HepG2 (cell line): ENCODE measurements around the gene DIP2C. TPM values are rescaled to one million over a fixed set of nuclear protein-coding genes. Genes with fewer than 3 reads are reported as not detected.

Experiments
- CBX2 ChIP-seq, 2 experiments: fragments of 200-600 bp in 1 of 2; sonication (generic); formaldehyde crosslinking in 1 of 2; IDR thresholded peaks; 2 replicates each; pipeline versions ENCODE4 v1.7.0 to v1.8.1; 2018 to 2022; ENCODE audit warnings: low read depth in 2 of 2, low read length in 1 of 2, mild to moderate bottlenecking in 1 of 2, missing genetic modification reagents in 1 of 2
- FOXO1 ChIP-seq: sonication (generic); formaldehyde crosslinking; IDR thresholded peaks from 2 replicates; pipeline ENCODE4 v1.4.0; 2020; ENCODE audit warnings: missing genetic modification reagents
- HINFP ChIP-seq: sonication (generic); formaldehyde crosslinking; IDR thresholded peaks from 2 replicates; pipeline ENCODE4 v1.4.0; 2020; ENCODE audit warnings: low read depth, mild to moderate bottlenecking, missing genetic modification reagents
- NAIF1 ChIP-seq: sonication (generic); formaldehyde crosslinking; IDR thresholded peaks from 2 replicates; pipeline ENCODE4 v1.5.0; 2020; ENCODE audit warnings: mild to moderate bottlenecking, missing genetic modification reagents, borderline replicate concordance
- NKX3-1 ChIP-seq: sonication (generic); formaldehyde crosslinking; IDR thresholded peaks from 2 replicates; pipeline ENCODE4 v1.5.0; 2020; ENCODE audit warnings: missing genetic modification reagents
- PHF8 ChIP-seq: sonication (generic); formaldehyde crosslinking; IDR thresholded peaks from 2 replicates; pipeline ENCODE4 v1.5.0; 2020; ENCODE audit warnings: missing genetic modification reagents
- SAFB2 ChIP-seq: sonication (generic); formaldehyde crosslinking; IDR thresholded peaks from 2 replicates; pipeline ENCODE4 v1.5.1; 2020; ENCODE audit warnings: missing genetic modification reagents, low read depth, mild to moderate bottlenecking, borderline replicate concordance
- SIN3A ChIP-seq: IDR thresholded peaks from 2 replicates; pipeline ENCODE4 v1.6.1; 2011; ENCODE audit warnings: low read depth, mild to moderate bottlenecking, control low read depth, low read length, borderline replicate concordance
- ZBED4 ChIP-seq: sonication (generic); formaldehyde crosslinking; IDR thresholded peaks from 2 replicates; pipeline ENCODE4 v1.4.0; 2020; ENCODE audit warnings: missing genetic modification reagents, borderline replicate concordance
- ZFX ChIP-seq: sonication (generic); formaldehyde crosslinking; IDR thresholded peaks from 2 replicates; pipeline ENCODE4 v1.4.0; 2020; ENCODE audit warnings: mild to moderate bottlenecking, low read depth, missing genetic modification reagents, moderate library complexity
- ZNF101 ChIP-seq: sonication (generic); formaldehyde crosslinking; IDR thresholded peaks from 2 replicates; pipeline ENCODE4 v1.4.0; 2020; ENCODE audit warnings: mild to moderate bottlenecking, low read depth, missing genetic modification reagents, borderline replicate concordance
- ZNF274 ChIP-seq: sonication (generic); formaldehyde crosslinking; IDR thresholded peaks from 2 replicates; pipeline ENCODE4 v1.5.1; 2020; ENCODE audit warnings: mild to moderate bottlenecking, missing genetic modification reagents
- ZNF331 ChIP-seq: sonication (generic); formaldehyde crosslinking; IDR thresholded peaks from 2 replicates; pipeline ENCODE4 v1.4.0; 2020; ENCODE audit warnings: missing genetic modification reagents
- ZNF574 ChIP-seq: sonication (generic); formaldehyde crosslinking; IDR thresholded peaks from 2 replicates; pipeline ENCODE4 v1.4.0; 2020; ENCODE audit warnings: missing genetic modification reagents
- polyA plus RNA-seq, 8 experiments: library from polyadenylated mRNA; depleted of rRNA in 3 of 8; stranded (reverse) in 7 of 8; unstranded in 1 of 8; fragments of >200 nt; fragmentation: Illumina TruSeq in 4 of 8; extraction: Trizol in 4 of 8; gene quantifications; 2 replicates each; pipeline versions ENCODE4 v1.2.1 to v1.2.3, GENCODE V29; 2011 to 2016; ENCODE audit warnings: low read depth in 4 of 8, missing spikeins in 1 of 8, mixed read lengths in 1 of 8; ENCODE audit not compliant: insufficient read depth in 1 of 8
- total RNA-seq, 5 experiments: library from RNA; depleted of rRNA; stranded (reverse); fragments of >200 nt; fragmentation: Illumina TruSeq; extraction: Trizol; gene quantifications; 2 replicates each; pipeline ENCODE4 v1.2.3, GENCODE V29; 2016; ENCODE audit warnings: low read depth in 1 of 5
- TF ChIP-seq, protein P1 (sequence below): sonication (generic); formaldehyde crosslinking; IDR thresholded peaks from 2 replicates; pipeline ENCODE4 v1.4.0; 2020; ENCODE audit warnings: mild to moderate bottlenecking, missing genetic modification reagents
- TF ChIP-seq, protein P2 (sequence below): sonication (generic); formaldehyde crosslinking; IDR thresholded peaks from 2 replicates; pipeline ENCODE4 v1.4.0; 2020; ENCODE audit warnings: missing genetic modification reagents, borderline replicate concordance

Gene DIP2C
- total and polyA plus RNA-seq, 2 of the 13 experiments (the other 11 are each of a cell fraction or from before 2014, with no cell fraction given): 2.2 to 2.7 TPM

DNA sequence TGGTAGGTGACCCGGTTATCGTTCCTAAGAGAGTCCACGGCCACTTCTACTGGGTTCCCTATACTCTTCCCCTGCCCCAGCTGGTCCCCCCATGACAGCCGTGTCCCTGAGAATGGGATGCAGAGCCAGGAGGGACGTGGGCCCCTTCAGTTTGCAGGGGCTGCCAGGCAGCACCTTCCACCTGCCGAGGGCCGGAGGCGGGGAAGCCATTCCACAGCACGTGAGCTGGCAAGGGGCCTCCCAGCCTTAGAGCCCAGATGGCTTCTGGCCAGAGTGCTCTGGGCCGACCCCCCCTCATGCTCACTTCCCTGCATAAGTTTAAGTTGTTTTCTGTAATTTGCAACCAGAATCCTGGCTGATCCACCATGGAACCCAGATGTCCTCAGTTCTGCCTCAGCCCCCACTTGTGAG lies 39.0 kb downstream of the DIP2C start (continued):
- TF ChIP-seq ZBED4 (CRISPR knock-in tag) (peak; percentile 26; the same call in 1 of the 2 replicates), SAFB2 (0 out of 2 replicates have a peak, but pooled peaks have one; percentile 62), FOXO1 (CRISPR knock-in tag) (no peak), SIN3A (0 out of 2 replicates have a peak, but pooled peaks have one; percentile 24), NKX3-1 (0 out of 2 replicates have a peak, but pooled peaks have one; percentile 47), HINFP (CRISPR knock-in tag) (no peak), PHF8 (CRISPR knock-in tag) (peak; percentile 40), ZNF331 (CRISPR knock-in tag) (0 out of 2 replicates have a peak, but pooled peaks have one; percentile 20), ZNF574 (CRISPR knock-in tag) (0 out of 2 replicates have a peak, but pooled peaks have one; percentile 29), NAIF1 (CRISPR knock-in tag) (no peak), CBX2 (IDR thresholded peaks at IDR 0.05; ENCODE audit: low read depth, low read length) (no peak), CBX2 (CRISPR knock-in tag; IDR thresholded peaks at IDR 0.05; ENCODE audit: low read depth) (no peak), ZFX (CRISPR knock-in tag) (peak; percentile 63), ZNF274 (CRISPR knock-in tag) (peak; percentile 44; the same call in 1 of the 2 replicates), ZNF101 (CRISPR knock-in tag) (0 out of 2 replicates have a peak, but pooled peaks have one; percentile 44)
- TF ChIP-seq, protein P1, sequence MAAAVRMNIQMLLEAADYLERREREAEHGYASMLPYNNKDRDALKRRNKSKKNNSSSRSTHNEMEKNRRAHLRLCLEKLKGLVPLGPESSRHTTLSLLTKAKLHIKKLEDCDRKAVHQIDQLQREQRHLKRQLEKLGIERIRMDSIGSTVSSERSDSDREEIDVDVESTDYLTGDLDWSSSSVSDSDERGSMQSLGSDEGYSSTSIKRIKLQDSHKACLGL (CRISPR knock-in tag): peak; percentile 68; the same call in 1 of the 2 replicates
- TF ChIP-seq, protein P2, sequence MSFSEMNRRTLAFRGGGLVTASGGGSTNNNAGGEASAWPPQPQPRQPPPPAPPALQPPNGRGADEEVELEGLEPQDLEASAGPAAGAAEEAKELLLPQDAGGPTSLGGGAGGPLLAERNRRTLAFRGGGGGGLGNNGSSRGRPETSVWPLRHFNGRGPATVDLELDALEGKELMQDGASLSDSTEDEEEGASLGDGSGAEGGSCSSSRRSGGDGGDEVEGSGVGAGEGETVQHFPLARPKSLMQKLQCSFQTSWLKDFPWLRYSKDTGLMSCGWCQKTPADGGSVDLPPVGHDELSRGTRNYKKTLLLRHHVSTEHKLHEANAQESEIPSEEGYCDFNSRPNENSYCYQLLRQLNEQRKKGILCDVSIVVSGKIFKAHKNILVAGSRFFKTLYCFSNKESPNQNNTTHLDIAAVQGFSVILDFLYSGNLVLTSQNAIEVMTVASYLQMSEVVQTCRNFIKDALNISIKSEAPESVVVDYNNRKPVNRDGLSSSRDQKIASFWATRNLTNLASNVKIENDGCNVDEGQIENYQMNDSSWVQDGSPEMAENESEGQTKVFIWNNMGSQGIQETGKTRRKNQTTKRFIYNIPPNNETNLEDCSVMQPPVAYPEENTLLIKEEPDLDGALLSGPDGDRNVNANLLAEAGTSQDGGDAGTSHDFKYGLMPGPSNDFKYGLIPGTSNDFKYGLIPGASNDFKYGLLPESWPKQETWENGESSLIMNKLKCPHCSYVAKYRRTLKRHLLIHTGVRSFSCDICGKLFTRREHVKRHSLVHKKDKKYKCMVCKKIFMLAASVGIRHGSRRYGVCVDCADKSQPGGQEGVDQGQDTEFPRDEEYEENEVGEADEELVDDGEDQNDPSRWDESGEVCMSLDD (CRISPR knock-in tag): no peak
